Raji (cell line): ENCODE data around the gene WNT7A.

ENCODE experiments used
- POLR2A ChIP-seq: IDR thresholded peaks from 2 replicates; pipeline ENCODE4 v1.6.1; 2011; ENCODE audit warnings: low read depth, low read length, control low read depth; ENCODE audit not compliant: insufficient read depth

Gene WNT7A

DNA sequence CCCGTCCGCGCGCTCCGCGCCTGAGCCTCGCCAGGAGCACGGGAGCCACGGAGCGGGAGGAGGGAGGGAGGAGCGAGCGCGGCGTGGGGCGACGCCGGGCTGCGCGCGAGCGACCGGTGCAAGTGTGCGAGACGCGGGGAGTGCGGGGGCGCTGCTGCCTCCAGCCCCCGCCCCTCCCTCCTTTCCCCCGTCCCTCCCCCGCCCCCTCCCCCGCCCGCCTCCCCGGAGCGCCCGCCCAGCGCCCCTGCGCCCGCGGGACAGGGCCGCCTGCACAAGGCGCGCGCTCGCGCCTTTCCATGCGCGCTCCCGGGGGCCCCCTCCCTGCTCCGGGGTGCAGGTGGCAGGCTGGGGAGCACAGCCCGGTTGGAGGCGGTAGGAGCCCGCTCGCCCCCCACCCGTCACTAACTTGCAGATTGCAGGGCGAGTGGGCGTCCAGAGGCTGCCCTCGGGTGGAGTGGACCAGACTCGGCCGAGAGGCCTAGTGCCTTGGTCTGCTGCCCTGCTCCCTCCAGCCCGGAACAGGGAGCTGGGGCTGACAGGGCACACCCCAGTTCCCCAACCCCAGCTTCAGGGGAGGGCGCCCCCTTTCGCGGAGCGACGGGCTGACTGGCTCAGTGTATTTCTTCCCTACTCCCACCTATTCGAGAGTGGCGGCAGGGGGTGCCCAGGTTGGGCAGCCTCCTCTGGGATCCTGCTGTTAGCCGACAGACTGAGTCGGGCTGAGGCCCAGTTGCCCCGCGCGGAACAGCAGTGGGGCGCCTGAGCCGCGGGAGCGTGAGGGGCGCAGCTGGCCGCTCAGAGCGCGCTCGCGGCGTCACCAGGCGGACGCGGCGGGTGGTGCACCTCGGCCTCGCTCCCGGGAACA lies at the start of gene WNT7A:
Gene WNT7A (minus strand): TSS at position 126 of the 865 bp plus-strand sequence. CDS start 255 bp downstream, outside the sequence.
- TF ChIP-seq POLR2A, result no peak

GRCh38 chr3:13927295-13927694 lies 47.4 kb upstream of the WNT7A start:
- no peak for TF ChIP-seq POLR2A

GRCh38 chr3:13916375-13916774 lies 36.5 kb upstream of the WNT7A start:
- no peak for TF ChIP-seq POLR2A

- TF ChIP-seq POLR2A, result no peak
Observed at GRCh38 chr3:13902648-13903238, 22.9 kb upstream of the WNT7A start.

DNA sequence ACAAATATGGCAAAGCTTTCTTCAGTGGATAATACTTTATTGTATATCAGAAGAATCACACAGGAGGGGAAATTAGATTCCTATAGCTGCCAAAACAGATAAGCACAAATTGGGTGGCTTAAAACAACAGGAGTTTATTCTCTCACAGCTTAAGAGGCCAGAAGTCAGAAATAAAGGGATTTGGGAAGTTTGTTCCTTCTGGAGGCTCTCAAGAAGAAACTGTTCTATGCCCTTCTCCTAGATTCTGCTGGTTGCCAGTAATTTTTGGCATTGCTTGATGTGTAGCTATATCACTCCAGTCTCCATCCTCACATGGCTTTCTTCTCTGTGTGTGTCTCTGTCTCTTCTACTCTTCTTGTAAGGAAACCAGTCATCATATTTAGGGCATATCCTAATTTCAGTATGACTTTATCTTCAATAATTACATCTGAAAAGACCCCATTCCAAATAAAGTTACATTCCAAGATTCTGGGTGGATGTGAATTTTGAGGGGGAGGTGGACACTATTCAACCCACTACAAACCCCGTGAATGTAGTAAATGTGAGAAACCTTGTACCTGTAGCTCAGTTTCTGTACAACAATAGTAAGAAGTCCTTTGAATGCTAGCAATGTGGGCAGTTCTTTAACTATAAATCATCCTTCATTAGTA lies 22.2 kb upstream of the WNT7A start:
- TF ChIP-seq POLR2A, result no peak

DNA sequence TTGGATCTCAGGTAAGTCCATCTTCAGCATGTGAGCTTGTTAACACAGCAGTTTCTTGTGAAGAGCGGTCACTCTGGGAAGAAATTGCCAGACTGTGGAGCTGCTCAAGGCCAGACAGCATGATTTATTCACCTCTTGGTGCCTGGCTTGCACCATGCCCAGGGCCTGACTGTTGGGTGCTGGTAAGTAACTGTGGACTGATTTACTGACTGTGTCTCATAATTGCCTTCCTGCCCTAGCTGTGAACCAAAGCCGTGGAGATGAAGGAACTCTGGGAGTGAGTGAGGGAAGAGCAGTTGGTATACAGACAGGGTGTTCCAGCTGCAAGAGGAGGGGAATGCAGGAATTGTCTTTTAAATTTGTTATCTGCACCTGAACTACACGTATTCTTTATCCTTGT lies 18.5 kb upstream of the WNT7A start:
- no peak for TF ChIP-seq POLR2A

DNA sequence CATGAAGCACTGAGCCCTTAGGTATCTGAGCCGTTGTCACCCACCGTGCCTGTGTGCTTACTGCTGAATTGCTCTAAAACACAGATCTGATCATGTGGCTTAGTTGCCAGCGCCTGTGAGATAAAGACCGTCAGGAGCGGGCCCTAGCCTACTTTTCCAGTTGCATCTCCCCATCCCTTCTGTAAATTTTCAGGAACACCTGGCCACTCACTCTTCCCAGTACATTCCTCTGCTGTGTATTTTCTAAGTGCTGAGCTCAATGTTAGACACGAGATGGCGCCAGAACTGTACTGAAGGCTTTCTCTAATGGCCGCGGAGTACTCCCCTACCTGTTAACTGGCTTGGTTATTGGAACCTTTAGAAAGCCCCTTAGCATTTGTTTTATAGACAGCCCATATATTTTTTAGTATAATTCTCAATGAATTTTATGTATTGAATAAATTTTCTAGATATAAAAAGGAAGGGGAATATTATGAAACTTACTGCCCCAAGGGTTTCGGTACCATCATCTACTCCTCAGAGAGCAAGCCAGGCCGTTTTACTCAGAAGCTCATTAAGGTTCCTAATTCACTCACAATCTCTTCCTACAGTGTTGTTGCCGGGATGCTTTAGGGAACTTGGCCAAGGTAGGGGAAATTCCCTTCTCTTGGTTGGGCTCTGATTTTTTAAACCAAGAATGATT lies 16.7 kb upstream of the WNT7A start:
- TF ChIP-seq POLR2A, result no peak

- TF ChIP-seq POLR2A, result no peak
Observed at GRCh38 chr3:13895155-13896105, 15.6 kb upstream of the WNT7A start.

- TF ChIP-seq POLR2A, result no peak
Observed at GRCh38 chr3:13894807-13895154, 14.9 kb upstream of the WNT7A start.

DNA sequence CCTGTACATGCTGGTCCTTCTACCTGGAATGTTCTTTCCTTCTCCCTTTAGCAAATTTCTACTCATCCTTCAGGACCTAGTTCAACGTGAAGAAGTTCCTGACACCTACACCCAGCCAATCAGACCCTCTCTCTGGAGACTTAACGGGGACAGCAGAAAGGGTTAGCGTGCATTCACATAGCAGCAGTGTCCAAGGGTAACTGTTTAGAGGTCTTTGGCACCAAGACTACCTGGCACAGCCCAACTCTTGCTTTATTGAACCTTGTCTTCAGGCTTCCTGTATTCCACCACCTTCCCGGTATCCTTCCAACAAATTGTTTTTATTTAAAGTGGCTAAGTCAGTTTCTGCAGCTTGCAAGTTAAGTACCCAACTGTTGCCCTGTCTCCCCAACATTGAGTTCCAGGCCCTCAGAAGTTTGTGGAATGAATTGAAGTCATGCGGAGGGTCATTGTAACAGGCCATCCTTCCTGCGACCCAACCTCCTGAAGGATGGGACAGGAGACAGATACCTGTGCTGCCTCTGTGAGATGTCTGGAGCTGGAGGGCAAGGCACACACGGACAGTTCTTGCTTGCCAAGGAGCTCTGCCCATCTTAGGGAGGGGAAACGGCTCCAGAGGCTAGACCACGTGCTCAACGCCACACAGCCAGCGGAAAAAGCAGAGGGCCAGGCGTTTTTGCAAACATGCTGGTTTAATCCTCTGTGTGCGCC lies 14.4 kb upstream of the WNT7A start:
- TF ChIP-seq POLR2A, result no peak

- no peak for TF ChIP-seq POLR2A
Observed at GRCh38 chr3:13892304-13892703, 12.4 kb upstream of the WNT7A start.

- TF ChIP-seq POLR2A, result no peak
Observed at GRCh38 chr3:13891492-13892073, 11.7 kb upstream of the WNT7A start.

GRCh38 chr3:13891017-13891392 lies 11.1 kb upstream of the WNT7A start:
- TF ChIP-seq POLR2A, result no peak
